Cerebellar cortex (tissue), 1 donor: Measurements from ENCODE around the gene FAM168B.

Source experiments
- DNase-seq: peaks from one replicate; pipeline ENCODE4 v3.0.0-alpha.2; 2015; ENCODE audit warnings: low spot score

FAM168B gene

GRCh38 chr2:131022731-131023130, 70.5 kb downstream of the FAM168B start:
- DNase-seq = no peak

GRCh38 chr2:131016826-131017741, 76.2 kb downstream of the FAM168B start:
- no peak for DNase-seq

DNA sequence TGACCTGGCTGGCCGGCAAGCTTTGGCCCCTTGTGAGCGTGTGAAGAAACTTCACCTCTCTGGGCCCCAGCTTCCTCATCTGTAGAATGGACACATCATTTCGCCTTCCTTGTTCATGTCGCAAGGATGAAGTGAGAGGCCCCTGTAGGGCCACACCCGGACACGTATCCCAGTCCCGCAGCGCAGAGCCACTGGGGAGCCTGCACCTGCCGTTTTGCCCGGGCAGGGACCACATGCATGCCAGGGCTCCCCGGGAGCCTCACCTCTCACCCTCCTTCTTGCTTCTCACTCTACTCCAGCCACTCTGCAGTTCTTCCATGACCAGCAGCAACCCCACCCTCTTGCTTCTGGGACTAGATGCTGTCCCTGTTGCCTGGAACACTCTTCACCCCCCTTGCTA, 77.5 kb downstream of the FAM168B start:
- no peak for DNase-seq

DNA sequence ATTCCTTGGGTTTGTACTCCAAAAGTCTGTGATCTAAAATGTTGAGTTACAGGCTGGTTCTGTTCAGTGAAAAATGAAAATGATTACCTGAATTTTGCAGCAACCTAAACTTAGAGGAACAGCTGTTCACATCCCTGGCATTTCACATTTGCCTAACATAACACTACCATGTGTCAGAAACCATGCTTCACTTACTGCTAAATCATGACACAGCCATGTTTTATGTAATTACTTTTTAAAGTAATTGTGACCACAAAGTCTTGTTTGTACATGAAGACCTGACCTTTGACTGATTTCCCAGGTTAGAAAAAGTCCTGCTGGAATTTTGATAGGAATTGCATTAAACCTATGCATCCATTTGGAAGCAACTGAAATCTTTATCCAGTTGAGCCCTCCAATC, 79.1 kb downstream of the FAM168B start:
- DNase-seq = no peak

GRCh38 chr2:131011486-131011885, 81.8 kb downstream of the FAM168B start:
- DNase-seq = peak; percentile 58

GRCh38 chr2:131010566-131010965, 82.7 kb downstream of the FAM168B start:
- no peak for DNase-seq

GRCh38 chr2:131009713-131010475, 83.4 kb downstream of the FAM168B start:
- DNase-seq = no peak

- DNase-seq = no peak
These were observed 84.3 kb downstream of the FAM168B start for GRCh38 chr2:131008967-131009366.

DNA sequence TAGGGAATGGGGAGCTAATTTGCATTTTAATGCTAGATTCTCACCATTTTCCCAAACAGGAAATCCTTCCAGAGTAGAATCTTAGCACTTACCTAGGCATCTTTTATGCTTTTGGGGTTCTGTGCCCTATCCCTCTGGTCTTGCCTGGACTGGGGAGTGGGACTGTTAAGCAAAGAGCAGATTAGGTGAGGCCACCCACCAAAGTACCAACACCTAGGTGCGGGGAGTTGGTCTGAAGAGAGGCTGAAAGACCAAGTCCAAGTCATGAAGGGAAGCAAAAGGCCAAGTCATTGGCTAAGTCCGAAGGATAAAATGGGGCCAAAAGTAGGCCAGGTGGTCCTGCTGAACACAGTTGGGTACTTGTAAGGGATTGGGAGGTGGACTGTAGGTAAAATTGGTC, 86.7 kb downstream of the FAM168B start:
- no peak for DNase-seq

- no peak for DNase-seq
These were observed 87.9 kb downstream of the FAM168B start for GRCh38 chr2:131005216-131005935.

DNA sequence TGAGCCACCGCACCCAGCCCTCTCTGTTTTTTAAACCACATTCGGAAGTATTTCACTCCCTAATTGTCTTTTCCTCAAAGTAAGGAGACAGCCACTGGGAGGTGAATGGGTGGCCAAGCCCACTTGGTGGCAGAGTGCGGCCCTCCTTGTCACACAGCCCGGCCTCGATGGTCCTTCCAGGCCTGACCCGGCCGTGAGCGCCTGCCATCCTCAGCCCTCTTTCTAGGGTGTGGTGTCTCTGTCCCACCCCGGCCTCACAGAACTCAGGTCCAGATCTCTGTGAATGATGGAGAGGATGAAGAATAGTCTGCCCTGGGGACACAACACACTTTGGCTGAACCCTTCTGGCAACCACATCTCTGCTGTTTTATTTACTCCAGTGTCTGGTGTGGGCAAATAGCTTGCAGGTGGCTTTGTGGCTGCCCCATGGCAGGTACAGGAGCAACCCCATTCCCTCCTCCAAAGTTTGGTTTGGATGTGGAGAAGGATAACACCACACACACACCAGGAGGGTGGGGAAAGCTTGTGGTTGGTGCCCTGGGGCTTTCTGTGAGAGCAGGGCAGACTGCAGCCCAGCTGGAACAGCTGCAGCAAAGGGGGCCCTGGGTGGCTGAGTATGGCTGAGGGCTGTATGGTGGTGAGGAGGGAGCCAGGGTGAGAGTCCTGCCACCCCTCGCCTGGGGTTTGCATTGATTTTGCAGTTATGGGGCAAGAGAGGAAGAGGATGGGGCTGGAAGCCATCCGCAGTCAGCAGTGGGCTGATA, 88.6 kb downstream of the FAM168B start:
- no peak for DNase-seq

GRCh38 chr2:130998561-130998960, 94.7 kb downstream of the FAM168B start:
- DNase-seq = no peak
